SK-N-SH treated with all-trans-retinoic acid at 6 μM for 48 hours (cell line): ENCODE data around the gene TMEM170A.

ENCODE experiments used
- ATAC-seq: fragments of 200-7000 bp; cut with Tn5 transposase; 3 replicates; pipeline ENCODE4 v1.9.1; 2020; ENCODE audit warnings: mild to moderate bottlenecking, moderate library complexity
- ARNTL ChIP-seq: fragments of 450-650 bp; formaldehyde crosslinking; IDR thresholded peaks from 2 replicates; pipeline ENCODE4 v1.5.0; 2020; ENCODE audit warnings: low read depth, mild to moderate bottlenecking, moderate library complexity, borderline replicate concordance
- CSDC2 ChIP-seq: fragments of 250-450 bp; sonication (Bioruptor Pico); IDR thresholded peaks from 2 replicates; pipeline ENCODE4 v1.5.0; 2020; ENCODE audit warnings: mild to moderate bottlenecking, moderate library complexity
- ESRRG ChIP-seq: fragments of 250-450 bp; sonication (Bioruptor Pico); IDR thresholded peaks from 2 replicates; pipeline ENCODE4 v1.6.1; 2021; ENCODE audit warnings: mild to moderate bottlenecking
- GLIS3 ChIP-seq: fragments of 250-450 bp; sonication (Bioruptor Pico); IDR thresholded peaks from 2 replicates; pipeline ENCODE4 v1.5.0; 2020; ENCODE audit warnings: mild to moderate bottlenecking, moderate library complexity
- POU6F1 ChIP-seq: fragments of 250-450 bp; sonication (Bioruptor Pico); IDR thresholded peaks from 2 replicates; pipeline ENCODE4 v1.8.0; 2021; ENCODE audit warnings: low read depth, mild to moderate bottlenecking, moderate library complexity, borderline replicate concordance
- PPARA ChIP-seq: fragments of 250-450 bp; sonication (Bioruptor Pico); IDR thresholded peaks from 2 replicates; pipeline ENCODE4 v1.5.0; 2020; ENCODE audit warnings: mild to moderate bottlenecking, borderline replicate concordance
- RARB ChIP-seq: fragments of 250-450 bp; sonication (Bioruptor Pico); IDR thresholded peaks from 2 replicates; pipeline ENCODE4 v1.8.0; 2021; ENCODE audit warnings: mild to moderate bottlenecking, moderate library complexity
- SNAI2 ChIP-seq: fragments of 250-450 bp; sonication (Bioruptor Pico); IDR thresholded peaks from 2 replicates; pipeline ENCODE4 v1.5.0; 2020; ENCODE audit warnings: mild to moderate bottlenecking, moderate library complexity
- TCF4 ChIP-seq: fragments of 250-450 bp; sonication (Bioruptor Pico); IDR thresholded peaks from 2 replicates; pipeline ENCODE4 v1.8.0; 2021; ENCODE audit warnings: mild to moderate bottlenecking, moderate library complexity, borderline replicate concordance
- TOX ChIP-seq: fragments of 250-450 bp; sonication (Bioruptor Pico); IDR thresholded peaks from 2 replicates; pipeline ENCODE4 v1.8.0; 2021; ENCODE audit warnings: mild to moderate bottlenecking, moderate library complexity, borderline replicate concordance
- TSHZ2 ChIP-seq: fragments of 250-450 bp; sonication (Bioruptor Pico); IDR thresholded peaks from 2 replicates; pipeline ENCODE4 v1.5.0; 2020; ENCODE audit warnings: mild to moderate bottlenecking, moderate library complexity
- ZFP3 ChIP-seq: fragments of 250-450 bp; sonication (Bioruptor Pico); IDR thresholded peaks from 2 replicates; pipeline ENCODE4 v1.5.0; 2020; ENCODE audit warnings: mild to moderate bottlenecking, moderate library complexity
- ZNF70 ChIP-seq: fragments of 450-650 bp; formaldehyde crosslinking; IDR thresholded peaks from 2 replicates; pipeline ENCODE4 v1.5.0; 2020; ENCODE audit warnings: mild to moderate bottlenecking, moderate library complexity
- TF ChIP-seq, protein P1 (sequence below): fragments of 250-450 bp; sonication (Bioruptor Pico); IDR thresholded peaks from 2 replicates; pipeline ENCODE4 v1.5.1; 2021; ENCODE audit warnings: mild to moderate bottlenecking, moderate library complexity
- TF ChIP-seq, protein P2 (sequence below): fragments of 250-450 bp; sonication (Bioruptor Pico); IDR thresholded peaks from 2 replicates; pipeline ENCODE4 v1.8.0; 2020; ENCODE audit warnings: mild to moderate bottlenecking, moderate library complexity, borderline replicate concordance
- TF ChIP-seq, protein P3 (sequence below): fragments of 250-450 bp; sonication (Bioruptor Pico); IDR thresholded peaks from 2 replicates; pipeline ENCODE4 v1.5.1; 2020; ENCODE audit warnings: low read depth, mild to moderate bottlenecking, moderate library complexity

Gene TMEM170A

DNA sequence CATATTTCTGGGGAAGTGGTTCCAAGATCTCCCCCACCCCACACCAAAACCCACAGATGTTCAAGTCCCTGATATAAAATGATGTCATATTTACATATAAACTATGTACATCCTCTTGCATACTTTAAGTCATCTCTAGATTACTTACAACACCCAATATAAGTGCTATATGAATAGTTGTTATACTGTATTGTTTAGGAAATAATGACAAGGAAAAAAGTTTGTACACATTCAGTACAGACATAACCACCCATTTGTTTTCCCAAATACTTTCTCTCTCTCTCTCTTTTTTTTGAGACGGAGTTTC lies 42.7 kb downstream of the TMEM170A start:
- TF ChIP-seq TCF4 (CRISPR knock-in tag), result no peak
- no peak for TF ChIP-seq ESRRG (CRISPR knock-in tag)
- TF ChIP-seq POU6F1 (CRISPR knock-in tag), result no peak
- TF ChIP-seq TSHZ2 (CRISPR knock-in tag), result no peak
- no peak for TF ChIP-seq ZFP3 (CRISPR knock-in tag)
- no peak for TF ChIP-seq TOX (CRISPR knock-in tag)
- TF ChIP-seq PPARA, result no peak
- no peak for TF ChIP-seq ZNF70 (CRISPR knock-in tag)
- TF ChIP-seq, protein P1, sequence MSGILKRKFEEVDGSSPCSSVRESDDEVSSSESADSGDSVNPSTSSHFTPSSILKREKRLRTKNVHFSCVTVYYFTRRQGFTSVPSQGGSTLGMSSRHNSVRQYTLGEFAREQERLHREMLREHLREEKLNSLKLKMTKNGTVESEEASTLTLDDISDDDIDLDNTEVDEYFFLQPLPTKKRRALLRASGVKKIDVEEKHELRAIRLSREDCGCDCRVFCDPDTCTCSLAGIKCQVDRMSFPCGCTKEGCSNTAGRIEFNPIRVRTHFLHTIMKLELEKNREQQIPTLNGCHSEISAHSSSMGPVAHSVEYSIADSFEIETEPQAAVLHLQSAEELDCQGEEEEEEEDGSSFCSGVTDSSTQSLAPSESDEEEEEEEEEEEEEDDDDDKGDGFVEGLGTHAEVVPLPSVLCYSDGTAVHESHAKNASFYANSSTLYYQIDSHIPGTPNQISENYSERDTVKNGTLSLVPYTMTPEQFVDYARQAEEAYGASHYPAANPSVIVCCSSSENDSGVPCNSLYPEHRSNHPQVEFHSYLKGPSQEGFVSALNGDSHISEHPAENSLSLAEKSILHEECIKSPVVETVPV (CRISPR knock-in tag), result no peak
- no peak for TF ChIP-seq ARNTL (CRISPR knock-in tag)
- TF ChIP-seq, protein P2, sequence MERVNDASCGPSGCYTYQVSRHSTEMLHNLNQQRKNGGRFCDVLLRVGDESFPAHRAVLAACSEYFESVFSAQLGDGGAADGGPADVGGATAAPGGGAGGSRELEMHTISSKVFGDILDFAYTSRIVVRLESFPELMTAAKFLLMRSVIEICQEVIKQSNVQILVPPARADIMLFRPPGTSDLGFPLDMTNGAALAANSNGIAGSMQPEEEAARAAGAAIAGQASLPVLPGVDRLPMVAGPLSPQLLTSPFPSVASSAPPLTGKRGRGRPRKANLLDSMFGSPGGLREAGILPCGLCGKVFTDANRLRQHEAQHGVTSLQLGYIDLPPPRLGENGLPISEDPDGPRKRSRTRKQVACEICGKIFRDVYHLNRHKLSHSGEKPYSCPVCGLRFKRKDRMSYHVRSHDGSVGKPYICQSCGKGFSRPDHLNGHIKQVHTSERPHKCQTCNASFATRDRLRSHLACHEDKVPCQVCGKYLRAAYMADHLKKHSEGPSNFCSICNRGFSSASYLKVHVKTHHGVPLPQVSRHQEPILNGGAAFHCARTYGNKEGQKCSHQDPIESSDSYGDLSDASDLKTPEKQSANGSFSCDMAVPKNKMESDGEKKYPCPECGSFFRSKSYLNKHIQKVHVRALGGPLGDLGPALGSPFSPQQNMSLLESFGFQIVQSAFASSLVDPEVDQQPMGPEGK, result no peak
- TF ChIP-seq CSDC2 (CRISPR knock-in tag), result no peak
- TF ChIP-seq GLIS3 (CRISPR knock-in tag), result no peak
- no peak for ATAC-seq

DNA sequence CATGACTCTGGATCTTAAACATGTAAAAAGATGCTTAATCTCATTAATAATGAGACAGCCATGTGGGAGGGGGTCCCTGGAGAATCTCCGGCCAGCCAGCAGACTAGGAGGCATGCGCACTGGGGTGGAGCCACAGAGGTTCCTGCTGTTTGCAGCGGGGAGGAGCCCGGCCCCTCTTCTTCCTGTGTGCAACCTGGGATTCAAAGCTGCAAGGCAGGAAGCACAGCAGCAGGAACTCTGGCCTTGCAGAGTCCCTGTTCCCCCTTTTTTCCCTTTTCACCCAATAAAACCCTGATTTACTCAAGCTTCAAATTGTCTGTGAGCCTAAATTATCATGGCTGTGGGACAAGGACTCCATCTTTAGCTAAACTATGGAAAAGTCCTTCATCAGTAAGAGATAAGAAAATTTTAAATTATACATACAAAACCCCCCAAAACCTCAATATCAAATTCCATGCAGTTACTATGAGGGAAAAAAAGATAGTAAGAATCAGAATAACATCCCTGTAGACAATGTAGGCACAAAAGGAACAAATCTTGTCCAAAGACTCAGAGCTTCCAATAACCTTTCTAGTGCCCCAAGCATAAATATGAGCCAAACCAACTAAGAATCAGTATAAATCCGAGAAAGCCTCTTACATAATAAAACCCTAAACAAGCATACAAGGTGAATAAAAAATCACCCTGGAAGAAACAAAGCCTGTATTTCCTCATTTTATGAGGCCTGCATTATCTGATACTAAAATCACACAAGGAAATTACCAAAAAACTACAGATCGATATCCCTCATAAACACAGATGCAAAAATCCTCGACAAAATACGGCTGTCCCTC lies 43.3 kb downstream of the TMEM170A start:
- ATAC-seq, result peak; percentile 99
- TF ChIP-seq GLIS3 (CRISPR knock-in tag) (no peak), TOX (CRISPR knock-in tag) (no peak), TCF4 (CRISPR knock-in tag) (peak; percentile 34; the same call in 1 of the 2 replicates)

DNA sequence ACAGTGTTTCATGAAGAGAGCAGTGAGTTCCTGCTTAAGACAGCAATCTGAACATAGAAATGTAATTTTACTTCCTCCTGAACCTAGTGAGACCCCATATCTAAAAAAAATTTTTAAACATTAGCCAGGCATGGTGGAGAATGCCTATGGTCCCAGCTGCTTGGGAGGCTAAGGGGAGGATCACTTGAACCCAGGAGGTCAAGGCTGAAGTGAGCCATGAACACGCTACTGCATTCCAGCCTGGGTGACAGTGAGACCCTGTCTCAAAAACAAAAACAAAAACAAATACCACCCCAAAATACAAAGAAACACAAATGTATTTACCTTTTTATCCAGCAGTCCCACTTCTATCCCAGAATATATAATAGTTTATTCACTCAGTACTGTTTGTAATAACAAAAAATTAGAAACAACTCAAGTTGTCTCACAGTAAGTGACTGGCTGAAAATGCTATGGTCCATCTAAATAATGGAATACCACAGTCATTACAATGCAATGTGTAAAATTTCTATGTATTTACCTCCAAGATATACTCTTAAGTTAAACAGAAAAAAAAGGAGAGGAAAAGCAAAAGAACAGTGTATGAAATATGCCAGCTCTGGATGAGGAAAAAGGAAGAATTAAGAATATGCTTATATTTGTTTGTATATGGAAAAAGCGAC lies 47.5 kb downstream of the TMEM170A start:
- TF ChIP-seq PPARA, result no peak
- TF ChIP-seq POU6F1 (CRISPR knock-in tag), result no peak
- TF ChIP-seq, protein P1 (CRISPR knock-in tag), result no peak
- TF ChIP-seq RARB (CRISPR knock-in tag), result no peak
- no peak for TF ChIP-seq TOX (CRISPR knock-in tag)
- no peak for TF ChIP-seq GLIS3 (CRISPR knock-in tag)
- TF ChIP-seq, protein P3, sequence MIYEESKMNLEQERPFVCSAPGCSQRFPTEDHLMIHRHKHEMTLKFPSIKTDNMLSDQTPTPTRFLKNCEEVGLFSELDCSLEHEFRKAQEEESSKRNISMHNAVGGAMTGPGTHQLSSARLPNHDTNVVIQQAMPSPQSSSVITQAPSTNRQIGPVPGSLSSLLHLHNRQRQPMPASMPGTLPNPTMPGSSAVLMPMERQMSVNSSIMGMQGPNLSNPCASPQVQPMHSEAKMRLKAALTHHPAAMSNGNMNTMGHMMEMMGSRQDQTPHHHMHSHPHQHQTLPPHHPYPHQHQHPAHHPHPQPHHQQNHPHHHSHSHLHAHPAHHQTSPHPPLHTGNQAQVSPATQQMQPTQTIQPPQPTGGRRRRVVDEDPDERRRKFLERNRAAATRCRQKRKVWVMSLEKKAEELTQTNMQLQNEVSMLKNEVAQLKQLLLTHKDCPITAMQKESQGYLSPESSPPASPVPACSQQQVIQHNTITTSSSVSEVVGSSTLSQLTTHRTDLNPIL (CRISPR knock-in tag), result no peak
- no peak for TF ChIP-seq SNAI2
- ATAC-seq, result no peak
